ENCODE results near the gene LUZP2.
A peak's percentile ranks its signal among the peaks of the same experiment; 100 is the strongest.

The LUZP2 gene

DNA sequence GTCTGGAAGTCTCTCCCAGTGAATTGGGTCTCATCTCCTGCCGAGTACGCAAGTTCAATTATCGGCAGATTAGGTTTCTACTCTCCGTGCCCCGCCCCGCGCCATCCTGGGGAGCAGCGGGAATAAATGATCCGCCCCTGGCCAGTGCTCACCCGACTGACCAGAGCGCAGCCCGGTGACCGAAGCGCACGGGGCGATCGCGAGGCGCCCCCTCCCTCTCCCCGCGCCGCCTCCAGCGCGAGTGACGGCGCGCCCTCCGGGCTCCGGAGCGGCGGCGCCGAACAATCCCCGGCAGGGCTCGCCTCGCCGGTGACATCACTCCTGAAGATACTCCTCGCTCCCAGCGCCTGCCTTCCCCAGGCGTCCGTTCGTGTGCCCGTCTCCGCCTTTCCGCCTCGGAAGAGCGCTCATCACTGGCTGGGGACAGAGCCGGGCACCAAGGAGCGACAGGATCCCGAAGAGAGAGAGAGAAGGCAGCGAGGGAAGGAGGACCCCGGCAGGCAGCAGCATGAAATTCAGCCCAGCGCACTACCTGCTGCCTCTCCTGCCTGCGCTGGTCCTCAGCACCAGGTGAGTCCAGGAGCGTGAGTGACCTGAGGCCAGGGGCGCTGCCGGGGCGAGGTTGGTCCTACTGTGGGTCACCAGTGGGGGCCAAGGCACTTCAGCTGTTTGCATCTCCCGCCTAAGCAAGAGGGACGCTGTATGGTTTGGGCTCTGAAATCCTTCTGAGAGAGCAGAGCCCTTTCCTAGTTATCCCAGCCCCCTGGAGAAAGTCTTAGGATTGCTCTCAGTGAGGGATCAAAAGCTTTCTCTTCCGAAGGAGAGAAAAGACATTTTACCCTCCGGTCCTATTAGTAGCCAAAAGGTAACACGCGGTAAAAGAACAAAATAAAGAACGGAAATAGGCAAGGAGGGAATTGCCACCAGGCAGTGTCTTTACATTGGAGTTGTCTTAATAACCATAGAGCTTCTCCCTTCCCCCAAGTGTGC lies at the start of gene LUZP2:
LUZP2 (plus strand) TSS at position 318 of the 990 bp plus-strand sequence.
- DNase-seq = peak in 9 of 14 donors; percentile 4 to 69 (median 41)

DNA sequence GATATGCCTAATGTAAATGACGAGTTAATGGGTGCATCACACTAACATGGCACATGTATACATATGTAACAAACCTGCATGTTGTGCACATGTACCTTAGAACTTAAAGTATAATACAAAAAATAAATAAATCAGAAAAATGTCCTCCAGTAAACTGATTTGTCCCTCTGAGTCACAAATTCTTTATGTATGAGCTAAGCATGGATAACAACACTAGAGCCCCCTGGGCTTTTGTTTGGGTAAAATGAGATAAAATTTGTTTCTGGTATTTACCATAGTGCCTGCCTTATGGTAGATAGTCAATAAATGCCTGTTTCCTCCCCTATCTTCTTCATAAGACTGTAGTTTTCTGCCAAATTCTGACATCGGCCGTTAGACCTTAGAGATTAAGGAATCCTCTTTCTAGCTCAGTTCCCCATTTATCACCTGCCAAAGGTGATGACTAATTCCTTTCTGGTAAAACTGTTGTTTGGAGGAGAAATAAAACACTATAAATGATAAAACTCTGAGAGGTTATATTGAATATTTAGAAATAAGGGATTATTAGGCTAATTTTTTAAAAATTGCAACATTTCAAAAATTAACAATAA lies 43.6 kb upstream of the LUZP2 start:
- no peak for DNase-seq

DNA sequence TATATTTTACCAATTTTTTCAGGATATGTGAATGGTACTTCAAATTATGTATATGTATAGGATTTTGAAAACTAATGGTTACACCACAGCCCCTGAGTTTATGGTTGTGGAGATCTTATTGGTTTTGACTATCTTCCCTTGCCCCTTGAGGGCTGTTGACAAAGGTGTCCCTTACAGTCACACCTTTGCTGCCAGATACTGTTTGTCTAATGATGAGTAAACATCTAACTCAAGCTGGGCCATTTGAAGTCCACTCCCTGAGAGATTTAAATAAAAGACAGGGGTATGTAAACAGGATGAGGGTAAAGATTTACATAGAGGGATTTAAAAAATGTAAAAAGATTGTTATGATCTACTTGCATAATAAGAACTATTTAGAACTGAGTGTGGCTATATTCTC lies 38.9 kb upstream of the LUZP2 start:
- DNase-seq = no peak

DNA sequence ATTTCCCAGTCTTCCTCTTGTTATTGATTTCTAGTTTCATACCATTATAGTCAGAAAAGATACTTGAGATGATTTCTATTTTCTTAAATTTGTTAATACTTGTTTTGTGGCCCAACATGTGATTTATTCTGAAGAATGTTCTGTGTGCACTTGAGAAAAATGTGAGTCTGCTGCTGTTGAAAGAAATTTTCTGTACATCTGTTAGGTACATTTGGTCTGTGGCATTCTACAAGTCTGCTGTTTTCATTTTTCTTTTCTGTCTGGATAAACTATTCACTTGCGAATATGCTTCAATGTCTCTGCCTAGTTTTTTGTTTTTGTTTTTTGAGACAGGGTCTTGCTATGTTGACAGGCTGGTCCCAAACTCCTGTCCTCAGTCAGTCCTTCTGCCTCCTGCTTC lies 26.4 kb upstream of the LUZP2 start:
- no peak for DNase-seq

DNA sequence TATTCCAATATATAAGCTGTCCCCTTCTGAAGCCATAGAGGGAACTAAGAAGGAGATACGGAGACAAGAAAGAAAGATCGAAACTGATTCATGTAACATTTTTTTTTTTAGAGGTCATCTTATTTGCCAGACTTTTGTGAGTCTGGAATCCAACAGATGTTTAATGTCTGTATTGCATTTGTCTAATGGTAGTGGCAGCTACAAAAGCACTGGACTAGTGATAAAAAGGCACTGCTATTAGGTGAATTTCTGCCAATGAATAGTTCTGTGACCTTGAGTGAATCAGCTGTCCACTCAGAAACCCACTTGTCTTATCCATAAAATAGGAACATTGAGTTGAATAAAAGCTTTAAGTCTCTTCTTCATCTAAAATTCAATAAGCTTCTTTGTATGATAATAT lies 25.8 kb upstream of the LUZP2 start:
- no peak for DNase-seq

DNA sequence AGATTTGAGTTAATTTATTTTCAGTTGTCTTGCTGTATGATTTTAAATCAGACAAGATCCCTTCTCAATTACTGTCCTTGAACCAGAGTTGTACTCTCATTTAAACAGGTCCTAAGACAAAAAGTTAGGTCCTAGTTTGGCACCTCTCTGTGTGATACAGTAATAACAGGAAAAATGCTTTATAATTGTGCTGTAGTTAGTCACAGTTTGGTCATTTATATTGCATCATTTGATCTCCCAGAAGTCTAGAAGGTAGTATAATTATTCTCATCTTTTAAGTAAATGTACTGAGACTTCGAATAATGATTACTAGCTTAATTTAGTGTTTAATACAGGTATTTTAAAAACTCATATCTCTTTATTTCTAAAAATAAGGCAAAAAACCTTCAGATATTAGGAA lies 18.1 kb upstream of the LUZP2 start:
- DNase-seq = no peak

DNA sequence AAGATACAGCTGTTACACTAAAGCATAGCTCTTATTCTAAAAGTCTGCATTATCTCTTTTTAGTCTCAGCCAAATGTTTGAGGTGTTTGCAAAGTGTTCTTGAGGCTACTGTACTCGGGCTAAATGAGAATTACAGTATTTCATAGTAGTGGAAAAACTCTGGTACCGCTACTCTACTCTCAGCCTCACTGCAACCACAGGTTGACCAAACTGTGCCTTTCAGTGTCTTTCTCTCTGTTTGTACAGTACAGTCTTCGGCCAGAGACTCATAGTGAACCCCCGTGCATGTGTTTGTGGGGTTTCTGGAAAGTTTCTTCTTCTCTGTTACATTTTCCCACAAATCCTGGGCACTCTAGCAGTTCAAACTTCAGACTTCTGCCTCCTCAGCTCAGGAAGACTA lies 7.4 kb upstream of the LUZP2 start:
- no peak for DNase-seq

DNA sequence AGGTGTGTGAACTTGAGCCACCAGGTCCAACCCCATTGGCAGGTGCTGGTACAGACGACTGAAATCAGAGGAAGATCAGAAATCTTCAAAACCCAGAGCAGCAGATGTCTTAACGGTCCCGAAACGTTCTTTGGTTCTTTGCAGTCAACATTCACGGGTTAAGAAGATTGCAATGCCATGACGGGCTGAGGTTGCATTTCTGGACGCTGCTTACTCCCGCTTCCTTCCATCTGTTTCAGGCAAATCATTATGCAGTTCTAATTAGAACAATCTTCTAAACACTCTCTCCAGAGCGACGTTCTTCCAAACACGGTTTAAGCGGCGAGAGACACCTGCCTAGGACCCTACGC lies 492 bp upstream of the LUZP2 start:
- peak in 3 of 14 donors; percentile 22 to 49 (median 38) for DNase-seq

DNA sequence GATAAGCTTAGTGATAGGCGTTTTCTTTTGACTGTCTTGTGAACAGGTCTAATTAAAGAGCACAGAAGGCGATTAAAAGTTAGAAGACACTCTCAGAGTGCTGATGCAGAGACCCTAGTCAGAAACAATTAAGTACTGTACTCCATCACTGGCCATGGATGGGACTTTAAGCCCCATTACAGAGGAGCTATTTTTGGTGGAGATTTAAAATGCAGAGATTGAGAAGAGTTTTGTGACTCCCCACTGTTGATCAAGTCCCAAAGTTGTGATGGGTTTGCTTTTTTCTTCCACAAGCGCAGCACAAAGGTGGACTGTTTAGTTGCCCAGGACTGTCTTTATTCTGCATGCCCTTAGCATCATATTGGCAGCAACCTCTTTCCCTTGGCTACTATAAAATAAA lies 978 bp downstream of the LUZP2 start:
- peak in 1 of 14 donors; percentile 1 for DNase-seq

DNA sequence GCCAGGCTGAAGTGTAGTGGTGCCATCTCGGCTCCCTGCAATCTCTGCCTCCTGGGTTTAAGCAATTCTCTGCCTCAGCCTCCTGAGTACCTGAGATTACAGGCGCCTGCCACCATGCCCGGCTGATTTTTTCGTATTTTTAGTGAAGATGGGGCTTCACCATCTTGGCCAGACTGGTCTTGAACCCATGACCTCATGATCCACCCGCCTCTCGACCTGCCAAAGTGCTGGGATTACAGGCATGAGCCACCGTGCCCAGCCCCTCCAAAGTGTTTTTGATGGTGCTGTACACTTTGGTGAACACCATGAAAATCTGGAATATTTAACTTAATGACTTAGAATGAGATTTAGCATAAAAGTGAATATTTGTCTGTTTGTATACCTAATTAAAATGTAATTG lies 5.6 kb downstream of the LUZP2 start:
- no peak for DNase-seq

DNA sequence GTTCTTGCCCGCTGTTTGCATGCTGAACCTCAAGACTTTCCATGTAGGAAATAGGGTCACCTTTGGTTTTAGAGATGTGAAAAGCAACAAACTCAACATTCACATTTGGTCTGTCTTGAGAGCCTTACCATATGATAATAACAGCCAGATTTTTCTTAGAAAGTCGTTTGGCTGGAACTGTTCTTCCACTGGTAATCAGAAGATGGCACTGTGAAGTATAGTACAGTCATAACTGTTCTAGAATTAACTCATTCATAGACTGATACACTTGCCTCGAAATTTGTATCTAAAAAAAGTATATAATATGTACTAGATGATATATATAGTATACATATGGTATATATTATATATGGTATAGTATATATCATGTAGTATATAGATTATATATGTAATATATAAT lies 12.3 kb downstream of the LUZP2 start:
- no peak for DNase-seq

DNA sequence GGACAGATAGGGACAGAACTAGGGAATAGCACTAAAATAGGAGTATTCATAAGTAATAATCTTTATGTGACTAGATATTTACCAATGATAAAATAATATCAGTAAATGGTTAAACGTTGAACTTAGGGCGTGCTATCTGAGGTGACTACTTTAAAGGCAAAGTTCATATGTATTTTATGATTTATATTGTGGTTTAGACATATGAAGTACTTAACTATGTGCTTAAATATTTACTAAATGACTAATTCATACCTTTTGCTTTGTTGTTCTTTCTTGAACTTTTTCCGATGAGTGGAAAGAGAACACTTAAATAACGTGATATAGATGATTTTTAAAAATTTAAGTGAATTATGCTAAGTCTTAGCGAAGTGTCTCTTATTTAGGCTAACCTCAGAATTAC lies 14.7 kb downstream of the LUZP2 start:
- no peak for DNase-seq

DNA sequence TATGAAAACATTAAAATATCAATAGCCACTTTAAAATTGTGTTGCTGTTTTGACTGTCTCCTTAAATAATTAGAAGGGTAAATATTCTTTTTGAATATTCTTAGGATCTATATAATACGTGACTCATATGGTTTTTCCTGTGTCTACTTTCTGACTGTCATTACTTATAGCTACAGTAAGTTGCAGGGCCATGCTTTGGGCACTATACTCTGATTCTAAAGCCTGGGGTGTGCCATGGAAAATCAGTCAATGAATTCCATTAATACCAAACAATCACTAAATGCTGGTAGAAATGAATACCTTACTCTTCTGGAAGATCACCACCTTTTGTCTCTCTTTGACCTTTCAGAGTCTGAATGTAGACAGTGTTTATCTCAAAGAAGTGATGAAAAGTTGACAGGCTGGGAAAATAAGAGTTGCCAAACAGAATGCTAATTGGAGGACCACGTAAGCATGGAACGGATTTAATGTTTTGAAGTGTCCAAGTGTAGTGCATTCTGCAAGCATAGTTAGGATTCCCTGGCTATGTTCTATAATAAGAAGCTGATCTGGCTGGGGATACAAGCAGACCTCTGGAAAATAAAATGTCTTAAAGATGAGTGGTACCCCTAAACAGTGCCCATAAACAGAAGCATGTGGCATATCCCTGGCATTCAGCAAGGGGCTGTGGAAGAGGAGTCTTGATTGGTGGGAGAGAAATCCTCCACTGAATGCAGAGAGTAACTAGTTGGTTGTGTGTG lies 16.8 kb downstream of the LUZP2 start:
- DNase-seq = no peak

DNA sequence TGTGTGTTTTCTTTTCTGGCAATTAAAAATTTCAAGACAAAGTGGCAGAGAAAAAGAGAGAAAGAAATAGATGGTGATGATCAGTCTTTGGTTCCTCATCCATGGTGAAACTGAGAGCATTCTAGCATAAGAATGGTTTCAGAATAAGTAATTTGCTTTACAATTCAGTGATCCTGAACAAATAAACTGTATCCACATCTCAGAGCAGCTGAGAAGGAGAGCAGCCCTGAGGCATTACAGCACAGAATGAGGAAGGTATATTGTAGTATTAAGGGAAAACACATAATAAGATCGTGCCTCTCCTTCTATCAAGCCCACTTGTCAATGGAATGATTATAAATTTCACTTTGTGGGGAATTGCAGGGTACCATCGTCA lies 17.4 kb downstream of the LUZP2 start:
- DNase-seq = no peak

DNA sequence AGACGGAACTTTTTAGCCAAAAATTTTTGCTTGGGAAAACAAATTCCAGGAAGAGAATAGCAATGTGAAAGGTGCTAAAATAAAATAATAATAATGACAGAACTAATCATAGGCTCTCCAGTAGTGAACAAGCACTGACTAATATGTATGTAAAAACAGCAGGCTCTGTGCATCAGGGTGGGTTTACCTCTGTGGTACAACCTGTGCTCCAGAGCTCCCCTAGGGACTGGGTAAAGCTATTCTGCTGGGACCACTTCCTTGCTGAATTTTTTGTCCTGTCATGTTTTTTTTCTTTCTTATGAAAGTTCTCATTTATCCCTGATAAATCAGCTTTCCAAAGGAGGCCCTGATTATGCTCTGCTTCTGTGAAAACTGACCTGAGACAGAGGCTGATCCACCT lies 18.8 kb downstream of the LUZP2 start:
- no peak for DNase-seq

DNA sequence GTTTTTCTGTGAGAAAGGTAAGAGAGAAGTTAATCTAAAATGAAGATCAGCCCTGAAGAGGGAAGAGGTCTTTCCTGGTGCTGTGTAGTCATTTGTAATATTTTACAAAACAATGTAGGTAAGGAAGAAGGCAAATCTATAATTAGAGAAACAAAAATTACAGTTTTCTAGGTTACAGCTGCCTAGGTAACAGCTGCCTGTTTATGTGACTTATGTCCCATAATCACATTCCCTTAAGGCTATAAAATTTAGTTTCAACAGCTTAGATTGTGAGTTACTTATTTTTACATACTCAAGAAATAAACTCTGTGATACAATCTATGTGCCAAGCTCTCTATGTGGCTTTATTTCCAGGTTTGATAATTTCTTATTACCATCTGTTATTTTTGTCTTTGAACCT lies 19.8 kb downstream of the LUZP2 start:
- DNase-seq = no peak

DNA sequence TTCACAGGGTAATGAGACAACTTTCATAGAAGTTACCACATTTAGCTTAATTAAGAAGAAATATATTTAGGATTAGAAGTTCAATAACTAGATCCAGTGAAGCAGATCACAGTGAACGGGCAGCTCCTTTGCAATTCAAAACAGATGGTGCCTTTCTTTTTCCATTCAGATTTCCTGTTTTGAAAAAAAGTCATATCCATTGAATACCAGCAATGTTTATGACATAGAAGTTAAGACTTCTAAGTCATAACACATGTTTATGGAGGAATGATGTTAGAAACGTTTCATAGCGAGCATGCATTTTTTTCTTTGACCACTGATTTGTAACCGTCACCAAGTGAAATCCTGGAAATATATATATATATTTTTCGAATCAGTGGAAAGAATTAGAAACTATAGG lies 24.7 kb downstream of the LUZP2 start:
- DNase-seq = no peak

DNA sequence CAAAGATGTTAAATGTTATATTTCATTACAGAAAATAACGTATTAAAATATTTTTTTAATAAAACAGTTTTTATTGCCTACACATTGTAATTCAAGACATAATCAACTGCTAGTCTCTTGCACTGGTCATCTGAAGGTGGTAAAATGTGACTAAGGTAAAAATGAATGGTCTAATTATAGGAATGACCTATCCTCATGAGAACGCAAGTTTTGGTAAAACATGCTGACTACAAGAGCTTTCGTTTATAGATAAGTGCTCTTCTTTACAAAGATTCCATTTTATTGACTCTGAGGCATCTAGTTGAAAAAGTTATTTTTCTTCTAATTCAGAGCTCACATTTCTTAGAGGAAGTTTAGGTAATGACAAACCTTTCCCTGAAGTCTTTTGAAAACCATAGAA lies 27.3 kb downstream of the LUZP2 start:
- no peak for DNase-seq

DNA sequence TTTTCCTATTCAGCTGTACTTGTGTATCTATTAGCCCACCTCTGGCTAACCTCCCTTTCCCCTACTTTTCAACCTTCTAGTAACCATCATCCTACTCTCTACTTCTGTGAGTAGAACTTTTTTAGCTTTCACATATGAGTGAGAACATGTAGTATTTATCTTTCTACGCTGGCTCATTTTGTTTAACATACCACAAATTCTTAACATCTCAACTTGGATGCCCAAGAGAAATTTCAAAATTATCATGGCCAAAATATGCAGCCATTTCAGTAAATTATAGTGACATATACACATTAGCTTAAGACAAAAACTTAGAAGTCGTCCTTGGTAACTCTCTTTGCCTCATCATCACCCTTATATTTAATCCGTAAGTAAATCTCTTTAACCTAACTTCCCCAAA lies 34.7 kb downstream of the LUZP2 start:
- no peak for DNase-seq

DNA sequence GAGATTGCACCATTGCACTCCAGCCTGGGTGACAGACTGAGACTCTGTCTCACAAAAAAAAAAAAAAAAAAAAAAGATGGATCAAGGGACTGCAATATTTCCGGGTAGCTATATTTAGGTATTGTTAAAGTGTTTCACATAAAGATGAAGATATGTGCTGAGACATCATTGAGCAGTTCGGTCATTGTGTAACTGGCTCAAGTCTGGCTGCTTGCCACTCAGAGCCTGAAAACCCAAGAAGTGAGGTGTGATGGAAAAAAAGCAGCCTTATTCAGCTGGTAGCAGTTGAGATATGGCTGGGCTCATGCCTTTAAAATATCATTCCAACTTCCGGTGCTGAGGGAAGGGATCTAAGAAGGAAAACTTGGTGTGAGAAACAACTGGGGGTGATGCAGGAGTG lies 46.9 kb downstream of the LUZP2 start:
- no peak for DNase-seq

DNA sequence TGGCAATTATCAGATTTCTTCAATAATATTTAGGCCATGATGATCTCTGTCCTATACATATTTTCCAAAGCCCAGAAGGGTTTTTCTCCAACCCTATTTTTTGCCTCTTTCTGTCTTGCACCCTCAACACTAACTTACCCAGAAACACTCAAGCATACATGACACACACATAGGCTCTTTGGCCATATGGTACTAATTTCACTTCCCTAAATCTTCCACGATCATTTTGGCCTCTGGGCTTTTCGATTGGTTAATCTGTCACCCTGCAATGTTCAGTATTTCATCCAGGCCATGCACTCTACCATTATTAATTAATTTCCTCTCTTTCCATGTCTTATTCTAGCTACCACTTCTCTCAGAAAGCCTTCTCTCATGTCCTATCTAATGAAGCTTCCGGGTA lies 59.8 kb downstream of the LUZP2 start:
- DNase-seq = no peak

DNA sequence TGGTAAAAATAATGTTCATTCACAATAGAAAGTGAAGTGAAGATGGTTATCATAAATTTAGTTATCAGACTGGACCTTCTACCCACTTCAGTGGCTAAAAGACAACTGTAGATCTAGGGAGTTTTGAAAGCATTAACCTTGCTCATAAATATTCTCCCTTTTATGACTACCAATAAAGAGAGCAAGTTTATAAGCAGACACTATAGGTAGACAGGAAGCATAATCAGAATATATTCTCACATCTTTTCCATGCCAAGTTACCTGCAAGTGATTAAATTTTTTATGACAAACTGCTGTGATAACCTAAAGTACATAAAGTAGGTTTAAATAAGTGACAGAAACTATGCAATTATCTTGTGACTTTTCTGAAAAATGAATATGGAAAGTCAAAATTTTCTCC lies 62.5 kb downstream of the LUZP2 start:
- DNase-seq = no peak

DNA sequence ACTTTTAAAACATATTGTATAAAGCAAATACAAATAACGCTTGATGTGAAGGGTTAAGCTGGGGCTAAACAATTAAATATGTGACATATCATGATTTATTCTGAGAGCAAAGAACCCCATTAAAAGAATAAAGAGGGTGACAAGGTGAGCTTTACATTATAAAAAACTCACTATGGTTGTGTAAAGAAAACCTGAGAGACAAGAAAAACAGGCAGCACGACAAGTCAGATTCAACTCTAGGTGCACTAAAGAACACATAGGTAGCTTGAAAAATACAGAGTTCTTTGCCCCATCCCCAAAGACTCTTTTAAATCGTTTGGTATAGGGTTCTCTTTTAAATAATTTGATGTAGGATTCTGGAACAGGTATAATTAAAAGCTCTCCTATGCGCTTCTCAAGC lies 63.5 kb downstream of the LUZP2 start:
- DNase-seq = no peak

DNA sequence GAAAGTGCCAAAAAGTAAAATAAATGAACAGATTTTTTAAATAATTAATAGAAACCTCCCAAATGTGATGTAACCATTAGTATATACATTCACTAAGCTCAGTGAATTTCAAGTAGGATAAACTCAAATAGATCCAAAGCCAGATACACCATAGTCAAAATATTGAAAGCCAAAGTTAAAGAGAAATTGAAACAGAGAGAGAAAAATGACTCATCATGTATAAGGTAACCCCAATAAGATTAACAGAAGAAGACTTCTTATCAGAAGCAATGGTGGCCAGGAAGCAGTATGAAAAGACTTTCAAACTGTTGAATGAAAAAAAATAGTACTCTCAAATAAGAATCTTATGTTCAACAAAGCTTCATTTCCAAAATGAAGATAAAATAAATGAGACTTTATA lies 70.5 kb downstream of the LUZP2 start:
- no peak for DNase-seq
